ENCODE measurements around the gene FMO3.

Gene FMO3

GRCh38 chr1:171084870-171085269 lies 5.8 kb upstream of the FMO3 start:
- H3K27me3 Mint-ChIP-seq (ENCODE audit: low read depth, poor library complexity): peaks cover 9% of the 10 kb centered on the region

DNA sequence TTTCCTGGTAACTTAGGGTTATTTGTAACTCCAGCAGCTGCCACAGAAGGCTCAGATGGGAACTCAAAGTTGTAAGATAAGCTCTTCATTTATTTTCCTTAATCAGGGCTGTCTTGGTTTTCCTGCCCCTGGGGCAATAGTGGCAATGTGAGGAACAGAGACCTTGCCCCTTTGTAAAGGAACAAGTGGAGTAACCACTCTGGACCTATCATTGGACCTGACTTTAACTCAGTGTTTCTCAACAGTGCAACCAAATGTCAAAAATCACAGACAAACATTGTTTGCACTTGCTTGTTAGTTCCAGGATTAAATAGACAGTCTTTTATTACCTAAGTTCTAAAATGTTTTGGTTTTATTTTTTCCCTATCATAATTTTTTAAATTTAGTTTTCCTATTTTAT lies 2.8 kb upstream of the FMO3 start:
- no peak for DNase-seq
- H3K36me3 Mint-ChIP-seq (ENCODE audit: low read depth): no peaks in the 10 kb centered on the region
- peaks cover 9% of the 10 kb centered on the region for H3K27me3 Mint-ChIP-seq (ENCODE audit: low read depth, poor library complexity)
- H3K9me3 Mint-ChIP-seq: peaks cover 4% of the 10 kb centered on the region
- no peak overlapping the region for H3K4me3 Mint-ChIP-seq
- no peaks in the 10 kb centered on the region for H3K4me1 Mint-ChIP-seq
- TF ChIP-seq, protein P1, sequence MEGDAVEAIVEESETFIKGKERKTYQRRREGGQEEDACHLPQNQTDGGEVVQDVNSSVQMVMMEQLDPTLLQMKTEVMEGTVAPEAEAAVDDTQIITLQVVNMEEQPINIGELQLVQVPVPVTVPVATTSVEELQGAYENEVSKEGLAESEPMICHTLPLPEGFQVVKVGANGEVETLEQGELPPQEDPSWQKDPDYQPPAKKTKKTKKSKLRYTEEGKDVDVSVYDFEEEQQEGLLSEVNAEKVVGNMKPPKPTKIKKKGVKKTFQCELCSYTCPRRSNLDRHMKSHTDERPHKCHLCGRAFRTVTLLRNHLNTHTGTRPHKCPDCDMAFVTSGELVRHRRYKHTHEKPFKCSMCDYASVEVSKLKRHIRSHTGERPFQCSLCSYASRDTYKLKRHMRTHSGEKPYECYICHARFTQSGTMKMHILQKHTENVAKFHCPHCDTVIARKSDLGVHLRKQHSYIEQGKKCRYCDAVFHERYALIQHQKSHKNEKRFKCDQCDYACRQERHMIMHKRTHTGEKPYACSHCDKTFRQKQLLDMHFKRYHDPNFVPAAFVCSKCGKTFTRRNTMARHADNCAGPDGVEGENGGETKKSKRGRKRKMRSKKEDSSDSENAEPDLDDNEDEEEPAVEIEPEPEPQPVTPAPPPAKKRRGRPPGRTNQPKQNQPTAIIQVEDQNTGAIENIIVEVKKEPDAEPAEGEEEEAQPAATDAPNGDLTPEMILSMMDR (IDR thresholded peaks at IDR 0.05): no peak
- no peak overlapping the region for H3K27ac Mint-ChIP-seq

More at GRCh38 chr1:171084870-171085269, 5.8 kb upstream of the FMO3 start:
- Mint-ChIP-seq H3K4me3 (no peak overlapping the region), H3K9me3 (peaks cover 4% of the 10 kb centered on the region), H3K36me3 (ENCODE audit: low read depth) (no peaks in the 10 kb centered on the region), H3K4me1 (no peaks in the 10 kb centered on the region), H3K27ac (no peak overlapping the region)
- TF ChIP-seq, protein P1 (IDR thresholded peaks at IDR 0.05): no peak
- DNase-seq: no peak

DNA sequence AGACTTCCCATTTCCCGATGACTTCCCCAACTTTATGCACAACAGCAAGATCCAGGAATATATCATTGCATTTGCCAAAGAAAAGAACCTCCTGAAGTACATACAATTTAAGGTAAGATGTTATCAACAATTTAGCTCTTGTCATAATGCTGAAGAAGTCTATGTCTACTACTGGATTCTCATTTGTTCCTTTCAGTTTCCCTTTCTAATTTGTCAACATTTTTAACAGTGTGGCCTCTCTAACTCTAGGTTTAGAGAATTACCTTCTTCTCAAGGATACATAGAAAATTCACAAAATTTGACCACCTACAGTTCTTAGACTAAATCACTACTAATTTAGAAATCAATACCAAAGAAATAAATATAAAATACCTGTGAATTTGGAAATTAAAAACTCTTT lies 13.2 kb downstream of the FMO3 start:
- no peaks in the 10 kb centered on the region for H3K9me3 Mint-ChIP-seq
- H3K36me3 Mint-ChIP-seq (ENCODE audit: low read depth): no peaks in the 10 kb centered on the region
- TF ChIP-seq, protein P1 (IDR thresholded peaks at IDR 0.05): no peak
- no peak overlapping the region for H3K27ac Mint-ChIP-seq
- no peak for DNase-seq
- H3K27me3 Mint-ChIP-seq (ENCODE audit: low read depth, poor library complexity): no peaks in the 10 kb centered on the region
- H3K4me3 Mint-ChIP-seq: no peak overlapping the region
- no peaks in the 10 kb centered on the region for H3K4me1 Mint-ChIP-seq

DNA sequence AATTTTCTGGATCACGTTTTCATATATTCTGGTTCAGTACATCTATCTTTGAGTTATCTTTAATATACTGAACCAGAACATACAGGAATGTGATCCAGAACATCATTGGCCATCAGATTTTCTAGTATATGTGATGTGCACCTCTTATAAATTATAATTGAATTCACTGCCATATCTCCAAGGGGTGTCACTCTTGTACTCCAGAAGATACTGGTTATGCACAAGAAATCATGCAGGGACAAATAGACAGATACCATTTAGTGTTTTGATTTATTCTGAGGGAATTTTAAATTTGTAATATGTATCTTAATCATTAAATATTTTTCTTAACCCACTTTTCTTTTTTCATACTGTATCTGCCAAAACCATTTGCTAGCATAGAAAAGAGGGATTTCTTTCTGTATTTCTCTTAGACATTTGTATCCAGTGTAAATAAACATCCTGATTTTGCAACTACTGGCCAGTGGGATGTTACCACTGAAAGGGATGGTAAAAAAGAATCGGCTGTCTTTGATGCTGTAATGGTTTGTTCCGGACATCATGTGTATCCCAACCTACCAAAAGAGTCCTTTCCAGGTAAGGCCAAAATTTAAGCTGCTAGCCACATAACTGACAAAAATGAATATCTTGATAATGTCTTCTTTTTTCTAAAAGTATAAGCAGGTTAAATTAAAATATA lies 16.7 kb downstream of the FMO3 start:
- no peak for DNase-seq

GRCh38 chr1:171107969-171108368 lies 17.3 kb downstream of the FMO3 start:
- no peak overlapping the region for H3K4me3 Mint-ChIP-seq
- DNase-seq: no peak
- H3K36me3 Mint-ChIP-seq (ENCODE audit: low read depth): no peaks in the 10 kb centered on the region
- TF ChIP-seq, protein P1 (IDR thresholded peaks at IDR 0.05): no peak
- no peak overlapping the region for H3K27ac Mint-ChIP-seq
- peaks cover 6% of the 10 kb centered on the region for H3K27me3 Mint-ChIP-seq (ENCODE audit: low read depth, poor library complexity)
- H3K9me3 Mint-ChIP-seq: no peaks in the 10 kb centered on the region
- no peaks in the 10 kb centered on the region for H3K4me1 Mint-ChIP-seq

More for the DNA sequence above, 16.7 kb downstream of the FMO3 start:
- H3K27me3 Mint-ChIP-seq (ENCODE audit: low read depth, poor library complexity): peaks cover 2% of the 10 kb centered on the region
- no peaks in the 10 kb centered on the region for H3K9me3 Mint-ChIP-seq
- no peak overlapping the region for H3K27ac Mint-ChIP-seq
- no peak overlapping the region for H3K4me3 Mint-ChIP-seq
- H3K4me1 Mint-ChIP-seq: no peaks in the 10 kb centered on the region
- TF ChIP-seq, protein P1 (IDR thresholded peaks at IDR 0.05): no peak
- H3K36me3 Mint-ChIP-seq (ENCODE audit: low read depth): no peaks in the 10 kb centered on the region

GRCh38 chr1:171109966-171110365 lies 19.3 kb downstream of the FMO3 start:
- no peak for DNase-seq
- Mint-ChIP-seq H3K4me3 (no peak overlapping the region), H3K27me3 (ENCODE audit: low read depth, poor library complexity) (peaks cover 6% of the 10 kb centered on the region), H3K4me1 (no peaks in the 10 kb centered on the region), H3K9me3 (no peaks in the 10 kb centered on the region), H3K27ac (no peak overlapping the region), H3K36me3 (ENCODE audit: low read depth) (no peaks in the 10 kb centered on the region)
- TF ChIP-seq, protein P1 (IDR thresholded peaks at IDR 0.05): no peak
